Keratinocyte (primary cell): Measurements from ENCODE around the gene OAT.

Experiments
- CTCF ChIP-seq, 3 experiments: IDR thresholded peaks in 1 of 3; conservative IDR thresholded peaks in 1 of 3; optimal IDR thresholded peaks in 1 of 3; 2 replicates in 2 of 3; 3 replicates in 1 of 3; pipeline versions ENCODE3 to v1.5.1; 2011; ENCODE audit warnings: low read length in 3 of 3, mild to moderate bottlenecking in 3 of 3, moderate library complexity in 2 of 3, control low read depth in 1 of 3, inconsistent platforms in 1 of 3; ENCODE audit not compliant: insufficient read depth in 2 of 3; ENCODE audit errors: extremely low read depth in 1 of 3
- EZH2 ChIP-seq: IDR thresholded peaks from one replicate; pipeline ENCODE4 v1.6.1; 2012; ENCODE audit warnings: inconsistent platforms, mild to moderate bottlenecking, low read length, moderate library complexity

GRCh38 chr10:124385627-124386185, 33.0 kb downstream of the OAT start:
- TF ChIP-seq CTCF (optimal IDR thresholded peaks at IDR 0.05 in 1 of 3, IDR thresholded peaks at IDR 0.05 in 1 of 3, conservative IDR thresholded peaks at IDR 0.05 in 1 of 3; ENCODE audit: extremely low read depth in 1 of 3, insufficient read depth in 2 of 3, low read length in 3 of 3) (no peak), EZH2 (no peak)
